Colonic mucosa (tissue), 4 donors: Measurements from ENCODE around the gene STARD3. TPM values are rescaled to one million over a fixed set of nuclear protein-coding genes. Genes with fewer than 3 reads are reported as not detected.
A peak's percentile ranks its signal among the peaks of the same experiment; 100 is the strongest.

Source experiments
- DNase-seq: peaks from one replicate; pipeline ENCODE4 v3.0.0-alpha.2; 2020
- H3K27ac ChIP-seq: fragments of 200-600 bp; one replicate; pipeline ENCODE4 v1.8.0; 2021
- H3K27me3 ChIP-seq: fragments of 200-600 bp; one replicate; pipeline ENCODE4 v1.8.0; 2021
- H3K36me3 ChIP-seq: fragments of 200-600 bp; one replicate; pipeline ENCODE4 v1.8.0; 2021
- H3K4me1 ChIP-seq: fragments of 200-600 bp; one replicate; pipeline ENCODE4 v1.8.0; 2021; ENCODE audit warnings: mild to moderate bottlenecking
- H3K4me3 ChIP-seq: fragments of 200-600 bp; one replicate; pipeline ENCODE4 v1.8.0; 2021
- H3K9ac ChIP-seq, 2 donors: one replicate each; pipeline ENCODE4 v1.7.0; 2013; ENCODE audit warnings: control low read depth in 2 of 2, low read depth in 2 of 2, low read length in 2 of 2
- H3K9me3 ChIP-seq: fragments of 200-600 bp; one replicate; pipeline ENCODE4 v1.8.0; 2021
- intact Hi-C: fragments of 100-400 bp; cut with DNase I; formaldehyde crosslinking; loops from one replicate; pipeline ENCODE4 v1.14.1; 2022
- total RNA-seq, 2 donors: library from RNA; stranded (reverse); fragmentation: NEBNext Ultra II Directional in 1 of 2; extraction: Animal tissue kit (Norgen Biotek cat#: 25700) in 1 of 2; gene quantifications; one replicate each; pipeline ENCODE4 v1.2.1, GENCODE V29; 2021
- TF ChIP-seq, protein P1 (sequence below): fragments of 200-600 bp; IDR thresholded peaks from one replicate; pipeline ENCODE4 v1.8.0; 2022; ENCODE audit warnings: antibody characterized with exemption, mild to moderate bottlenecking
- donor health status: healthy.
- donor health status: DM: no; HTN: no; CAD: no.
- donor health status: DM: no; HTN: no; CAD: no.

The STARD3 gene
- total RNA-seq, 2 donors from 2014 or later = 30.0 to 41.3 TPM

DNA sequence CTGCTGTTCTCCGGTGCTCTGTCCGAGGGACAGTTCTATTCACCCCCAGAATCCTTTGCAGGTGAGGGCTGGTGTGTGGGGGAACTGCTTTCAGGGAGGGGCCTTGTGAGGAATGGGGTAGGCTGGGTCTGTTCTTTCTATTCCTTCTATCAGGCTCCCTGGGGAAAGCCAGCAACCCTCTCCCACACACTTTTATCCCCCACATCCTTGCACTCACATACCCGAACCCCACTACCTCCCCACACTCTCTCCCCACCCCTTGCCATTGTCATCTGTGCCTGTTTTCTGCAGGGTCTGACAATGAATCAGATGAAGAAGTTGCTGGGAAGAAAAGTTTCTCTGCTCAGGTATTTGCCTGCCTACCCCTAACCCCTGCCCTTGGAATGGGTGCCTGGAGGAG is 21.8 kb downstream of the STARD3 start:
- H3K9me3 ChIP-seq = no peaks in the 10 kb centered on the region
- peaks cover 5% of the 10 kb centered on the region for H3K36me3 ChIP-seq
- H3K9ac ChIP-seq = no peak overlapping the region

DNA sequence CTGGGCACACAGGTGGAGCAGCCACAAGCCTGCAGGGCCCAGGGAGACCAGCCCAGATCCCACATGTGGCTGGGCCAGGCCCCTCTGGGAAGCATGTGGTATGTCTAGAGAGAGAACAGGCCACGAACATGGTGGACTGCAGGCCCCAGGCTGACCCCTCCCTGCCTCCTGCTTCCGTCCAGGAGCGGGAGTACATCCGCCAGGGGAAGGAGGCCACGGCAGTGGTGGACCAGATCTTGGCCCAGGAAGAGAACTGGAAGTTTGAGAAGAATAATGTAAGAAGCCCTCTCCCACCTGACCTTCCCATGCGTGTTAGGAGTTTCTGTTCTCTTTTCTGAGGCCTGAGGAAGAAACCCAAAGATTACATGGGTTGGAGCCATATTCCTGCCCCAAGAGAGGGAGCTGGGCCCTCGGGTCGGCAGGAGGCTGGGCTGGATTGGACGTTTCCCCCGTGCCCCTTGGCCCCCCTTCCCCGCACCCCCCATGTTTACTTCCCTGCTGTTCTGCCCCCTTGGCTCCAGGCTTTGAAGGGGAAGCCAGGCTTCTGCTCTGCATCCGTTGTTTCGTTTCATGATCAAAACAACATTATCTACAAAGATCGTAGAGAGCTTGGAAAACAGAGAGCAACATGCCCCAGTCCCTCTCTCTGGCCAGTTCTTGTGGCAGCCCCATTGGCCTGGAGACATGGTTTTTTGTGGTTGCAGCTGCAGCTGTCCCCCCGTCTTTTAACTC is 22.5 kb downstream of the STARD3 start:
- Histone ChIP-seq H3K4me1 (peaks cover 18% of the 10 kb centered on the region), H3K36me3 (peaks cover 5% of the 10 kb centered on the region), H3K27ac (no peak overlapping the region), H3K9me3 (no peaks in the 10 kb centered on the region), H3K4me3 (no peak overlapping the region), H3K27me3 (no peaks in the 10 kb centered on the region), H3K9ac (no peak overlapping the region)
- intact Hi-C loops = no loop called here
- DNase-seq = no peak
- TF ChIP-seq, protein P1, sequence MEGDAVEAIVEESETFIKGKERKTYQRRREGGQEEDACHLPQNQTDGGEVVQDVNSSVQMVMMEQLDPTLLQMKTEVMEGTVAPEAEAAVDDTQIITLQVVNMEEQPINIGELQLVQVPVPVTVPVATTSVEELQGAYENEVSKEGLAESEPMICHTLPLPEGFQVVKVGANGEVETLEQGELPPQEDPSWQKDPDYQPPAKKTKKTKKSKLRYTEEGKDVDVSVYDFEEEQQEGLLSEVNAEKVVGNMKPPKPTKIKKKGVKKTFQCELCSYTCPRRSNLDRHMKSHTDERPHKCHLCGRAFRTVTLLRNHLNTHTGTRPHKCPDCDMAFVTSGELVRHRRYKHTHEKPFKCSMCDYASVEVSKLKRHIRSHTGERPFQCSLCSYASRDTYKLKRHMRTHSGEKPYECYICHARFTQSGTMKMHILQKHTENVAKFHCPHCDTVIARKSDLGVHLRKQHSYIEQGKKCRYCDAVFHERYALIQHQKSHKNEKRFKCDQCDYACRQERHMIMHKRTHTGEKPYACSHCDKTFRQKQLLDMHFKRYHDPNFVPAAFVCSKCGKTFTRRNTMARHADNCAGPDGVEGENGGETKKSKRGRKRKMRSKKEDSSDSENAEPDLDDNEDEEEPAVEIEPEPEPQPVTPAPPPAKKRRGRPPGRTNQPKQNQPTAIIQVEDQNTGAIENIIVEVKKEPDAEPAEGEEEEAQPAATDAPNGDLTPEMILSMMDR = no peak

More for the DNA sequence above, 21.8 kb downstream of the STARD3 start:
- Histone ChIP-seq H3K27ac (no peak overlapping the region), H3K4me1 (peaks cover 12% of the 10 kb centered on the region), H3K27me3 (no peaks in the 10 kb centered on the region), H3K4me3 (no peak overlapping the region)
- DNase-seq = no peak
- intact Hi-C loops = no loop called here
- TF ChIP-seq, protein P1 = no peak

DNA sequence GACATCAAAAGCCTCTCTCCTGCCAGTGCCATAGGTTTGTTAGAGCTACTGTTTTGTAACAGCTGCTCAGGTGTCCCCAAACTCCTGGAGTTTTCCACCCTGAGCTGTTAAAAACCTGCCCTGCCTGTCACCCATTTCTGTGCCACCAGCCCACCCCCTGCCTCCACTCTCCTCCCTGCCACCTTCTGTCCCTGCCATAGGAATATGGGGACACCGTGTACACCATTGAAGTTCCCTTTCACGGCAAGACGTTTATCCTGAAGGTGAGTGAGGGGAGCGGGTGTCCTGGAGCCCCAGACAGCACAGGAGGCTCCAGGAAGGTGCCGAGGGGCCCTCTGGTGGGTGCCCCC is 23.0 kb downstream of the STARD3 start:
- no peak overlapping the region for H3K27ac ChIP-seq
- no peak overlapping the region for H3K9ac ChIP-seq
- H3K36me3 ChIP-seq = peaks cover 5% of the 10 kb centered on the region
- TF ChIP-seq, protein P1 = no peak
- H3K9me3 ChIP-seq = no peaks in the 10 kb centered on the region
- H3K27me3 ChIP-seq = no peaks in the 10 kb centered on the region
- H3K4me3 ChIP-seq = no peak overlapping the region
- DNase-seq = no peak
- intact Hi-C loops = no loop called here
- H3K4me1 ChIP-seq = peaks cover 20% of the 10 kb centered on the region

DNA sequence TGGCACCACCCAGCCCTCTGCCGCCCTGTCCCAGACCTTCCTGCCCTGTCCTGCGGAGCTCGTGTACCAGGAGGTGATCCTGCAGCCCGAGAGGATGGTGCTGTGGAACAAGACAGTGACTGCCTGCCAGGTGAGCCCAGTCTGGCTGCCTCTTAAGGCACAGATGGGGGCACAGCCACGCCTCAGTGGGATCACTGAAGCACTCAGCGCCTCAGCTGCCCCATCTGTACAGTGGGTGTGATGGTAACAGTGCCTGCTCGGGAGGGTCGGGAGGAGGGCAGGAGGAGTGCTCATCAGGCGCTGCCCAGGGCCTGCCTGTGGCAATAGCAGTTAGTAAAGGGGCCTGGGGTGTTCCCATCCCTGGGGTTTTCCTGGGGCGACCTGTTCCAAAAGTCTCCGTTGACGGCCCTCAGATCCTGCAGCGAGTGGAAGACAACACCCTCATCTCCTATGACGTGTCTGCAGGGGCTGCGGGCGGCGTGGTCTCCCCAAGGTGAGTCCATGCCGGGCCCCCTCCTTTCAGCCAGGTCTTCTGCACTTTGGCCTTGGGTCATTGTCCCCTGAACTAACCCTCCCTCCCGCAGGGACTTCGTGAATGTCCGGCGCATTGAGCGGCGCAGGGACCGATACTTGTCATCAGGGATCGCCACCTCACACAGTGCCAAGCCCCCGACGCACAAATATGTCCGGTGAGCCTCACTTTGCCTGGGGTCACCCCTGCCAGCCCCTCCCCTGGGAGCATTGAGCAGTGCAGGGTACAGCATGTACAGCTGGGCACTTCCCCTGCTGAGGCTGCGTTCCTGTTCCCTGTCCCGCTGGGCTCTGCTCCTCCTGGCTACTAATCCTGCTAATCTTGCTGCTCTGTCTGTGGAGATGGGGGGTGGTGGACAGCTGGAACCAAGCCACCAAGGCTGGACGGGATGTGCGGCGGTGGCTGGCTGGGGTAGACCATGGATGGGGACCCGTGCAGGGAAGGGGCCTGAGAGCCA is 23.7 kb downstream of the STARD3 start:
- Histone ChIP-seq H3K4me1 (peaks cover 20% of the 10 kb centered on the region), H3K27me3 (no peaks in the 10 kb centered on the region), H3K36me3 (peaks cover 5% of the 10 kb centered on the region), H3K27ac (no peak overlapping the region), H3K9me3 (no peaks in the 10 kb centered on the region), H3K9ac (peak overlapping the region in 1 of 2 donors; percentile 16), H3K4me3 (no peak overlapping the region)
- intact Hi-C loops = no loop called here
- DNase-seq = no peak
- TF ChIP-seq, protein P1 = no peak

DNA sequence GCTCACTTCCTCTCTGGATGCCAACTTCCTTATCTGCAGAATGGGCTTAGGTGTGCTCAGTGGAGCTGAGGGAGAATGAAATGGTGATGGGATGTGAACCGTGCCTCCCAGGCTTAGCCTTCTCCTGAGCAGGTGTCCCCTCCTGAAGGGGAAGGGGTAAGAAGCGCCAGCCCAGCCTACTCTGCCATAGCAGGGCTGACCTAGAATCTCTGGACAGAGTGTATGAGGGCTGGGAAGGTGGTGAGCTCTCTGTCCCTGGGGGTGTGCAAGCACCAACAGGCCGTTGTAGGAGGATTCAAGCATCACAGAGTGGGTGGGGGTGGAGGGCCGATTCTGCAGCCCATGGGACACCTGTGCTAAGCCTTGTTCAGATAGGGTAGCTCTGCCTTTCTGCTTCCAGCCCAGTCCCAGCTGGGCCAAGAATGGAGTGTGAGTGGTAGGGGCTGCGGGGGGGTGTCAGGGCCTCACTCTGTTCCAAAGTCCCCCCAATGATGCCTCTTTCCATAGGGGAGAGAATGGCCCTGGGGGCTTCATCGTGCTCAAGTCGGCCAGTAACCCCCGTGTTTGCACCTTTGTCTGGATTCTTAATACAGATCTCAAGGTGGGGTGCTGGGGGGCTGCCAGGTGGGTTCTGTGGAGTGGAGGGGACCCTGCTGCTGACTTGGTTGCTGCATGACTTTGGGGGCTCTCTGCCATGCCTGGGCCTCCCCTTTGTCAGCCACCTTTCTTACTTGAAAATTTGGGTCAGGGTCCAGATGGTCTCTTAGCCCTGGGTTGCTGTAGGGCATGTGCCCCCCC is 25.0 kb downstream of the STARD3 start:
- Histone ChIP-seq H3K4me1 (peaks cover 20% of the 10 kb centered on the region), H3K36me3 (peaks cover 5% of the 10 kb centered on the region), H3K9me3 (no peaks in the 10 kb centered on the region), H3K4me3 (no peak overlapping the region), H3K27me3 (peaks cover 4% of the 10 kb centered on the region), H3K9ac (peak overlapping the region in 1 of 2 donors; percentile 16), H3K27ac (peak overlapping the region; percentile 70)
- intact Hi-C loops = no loop called here
- DNase-seq = no peak
- TF ChIP-seq, protein P1 = no peak
